Astrocyte (in vitro differentiated cells and primary cell): Measurements from ENCODE around the gene CIB2. TPM values are rescaled to one million over a fixed set of nuclear protein-coding genes. Genes with fewer than 3 reads are reported as not detected.
A peak's percentile ranks its signal among the peaks of the same experiment; 100 is the strongest.

Experiments
- DNase-seq: peaks from one replicate; pipeline ENCODE4 v3.0.0-alpha.2; 2010; ENCODE audit warnings: low read depth
- FAIRE-seq: peaks from 2 replicates; lab custom pipeline; 2011; peaks lifted over from hg19 to GRCh38; lab: Jason Lieb, UNC
- H2AFZ ChIP-seq: 2 replicates; pipeline ENCODE4 v1.6.0; 2012; ENCODE audit warnings: low read depth, low read length, inconsistent platforms
- H3K27ac ChIP-seq: 2 replicates; pipeline ENCODE4 v1.5.1; 2011; ENCODE audit warnings: low read depth, low read length, inconsistent platforms
- H3K27me3 ChIP-seq: 2 replicates; pipeline ENCODE4 v1.6.0; 2011; ENCODE audit warnings: low read length, inconsistent platforms; ENCODE audit not compliant: insufficient read depth
- H3K36me3 ChIP-seq: 2 replicates; pipeline ENCODE4 v1.5.1; 2011; ENCODE audit warnings: low read length, inconsistent platforms; ENCODE audit not compliant: insufficient read depth
- H3K4me1 ChIP-seq: 2 replicates; pipeline ENCODE4 v1.5.1; 2011; ENCODE audit warnings: low read length, inconsistent platforms; ENCODE audit not compliant: insufficient read depth
- H3K4me2 ChIP-seq: 2 replicates; pipeline ENCODE4 v1.6.0; 2012; ENCODE audit warnings: low read length, inconsistent platforms
- H3K4me3 ChIP-seq: 2 replicates; pipeline ENCODE4 v1.5.1; 2011; ENCODE audit warnings: low read depth, mild to moderate bottlenecking, low read length, inconsistent platforms; ENCODE audit not compliant: insufficient read depth
- H3K79me2 ChIP-seq: 2 replicates; pipeline ENCODE4 v1.6.0; 2012; ENCODE audit warnings: mild to moderate bottlenecking, low read length, inconsistent platforms; ENCODE audit not compliant: insufficient read depth
- H3K9ac ChIP-seq: 2 replicates; pipeline ENCODE4 v1.6.0; 2012; ENCODE audit warnings: mild to moderate bottlenecking, low read length, inconsistent platforms
- H3K9me3 ChIP-seq: 2 replicates; pipeline ENCODE4 v1.5.1; 2012; ENCODE audit warnings: low read depth, mild to moderate bottlenecking, low read length, inconsistent platforms; ENCODE audit not compliant: insufficient read depth
- H4K20me1 ChIP-seq: 2 replicates; pipeline ENCODE4 v1.6.0; 2012; ENCODE audit warnings: low read length, inconsistent platforms; ENCODE audit not compliant: insufficient read depth
- H3K27ac Mint-ChIP-seq: one replicate; pipeline ENCODE4 v1.8.0; 2021; ENCODE audit warnings: mild to moderate bottlenecking, mixed read lengths; ENCODE audit not compliant: unreplicated experiment
- H3K27me3 Mint-ChIP-seq: one replicate; pipeline ENCODE4 v1.8.0; 2021; ENCODE audit warnings: low read depth, mixed read lengths; ENCODE audit not compliant: unreplicated experiment
- H3K36me3 Mint-ChIP-seq: one replicate; pipeline ENCODE4 v1.8.0; 2021; ENCODE audit warnings: low read depth, mixed read lengths; ENCODE audit not compliant: unreplicated experiment
- H3K4me1 Mint-ChIP-seq: one replicate; pipeline ENCODE4 v1.8.0; 2021; ENCODE audit warnings: low read depth, mixed read lengths; ENCODE audit not compliant: unreplicated experiment
- H3K4me3 Mint-ChIP-seq: one replicate; pipeline ENCODE4 v1.8.0; 2021; ENCODE audit warnings: mild to moderate bottlenecking, moderate library complexity, mixed read lengths; ENCODE audit not compliant: unreplicated experiment
- H3K9me3 Mint-ChIP-seq: one replicate; pipeline ENCODE4 v1.8.0; 2021; ENCODE audit warnings: mild to moderate bottlenecking, mixed read lengths; ENCODE audit not compliant: unreplicated experiment
- EZH2 ChIP-seq: IDR thresholded peaks from 2 replicates; pipeline ENCODE4 v1.6.1; 2012; ENCODE audit warnings: mild to moderate bottlenecking, low read length, inconsistent platforms; ENCODE audit not compliant: insufficient read depth
- total RNA-seq: library from RNA; stranded (reverse); gene quantifications from 2 replicates; pipeline ENCODE4 v1.2.1, GENCODE V29; 2021
- TF ChIP-seq, protein P1 (sequence below): IDR thresholded peaks from 2 replicates; pipeline ENCODE4 v1.5.1; 2011; ENCODE audit warnings: low read depth, mild to moderate bottlenecking, inconsistent platforms, low read length, moderate library complexity; ENCODE audit not compliant: insufficient read depth

CIB2 gene
- total RNA-seq, 1 donor from 2014 or later, result 7.4 TPM

DNA sequence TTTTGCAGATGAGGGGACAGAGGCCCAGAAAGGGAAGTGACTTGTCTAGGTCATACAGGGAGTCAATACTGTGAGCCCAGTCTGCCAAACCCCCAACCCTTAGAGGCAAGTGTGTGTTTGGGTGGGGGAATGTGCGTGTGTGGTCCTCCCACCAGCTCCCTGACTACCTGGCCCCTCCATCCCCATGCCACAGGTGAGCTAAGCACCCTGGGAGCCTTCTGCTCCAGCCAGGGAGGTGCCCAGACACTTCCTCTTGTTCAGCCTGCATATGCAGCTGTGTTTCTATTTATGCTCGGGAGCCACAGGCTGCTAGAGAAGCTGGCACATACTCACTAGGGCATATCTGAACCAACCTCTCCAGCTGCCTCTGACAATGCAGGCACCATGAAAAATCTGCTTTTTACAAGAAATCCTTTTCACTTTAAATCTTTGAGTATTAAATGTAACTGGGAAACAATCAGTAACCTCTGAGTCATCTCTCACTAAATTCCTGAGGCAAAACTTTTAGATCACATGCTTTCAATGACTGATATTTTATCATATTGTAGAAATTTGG is 74.5 kb downstream of the CIB2 start:
- Histone ChIP-seq H3K4me3 (no peak overlapping the region), H3K27me3 (no peaks in the 10 kb centered on the region), H3K9me3 (no peaks in the 10 kb centered on the region), H3K27ac (peak overlapping the region; percentile 57), H4K20me1 (peaks cover 70% of the 10 kb centered on the region), H3K9ac (peak overlapping the region; percentile 4), H2AFZ (no peak overlapping the region), H3K4me2 (peak overlapping the region; percentile 60), H3K79me2 (peaks cover 80% of the 10 kb centered on the region), H3K4me1 (peaks cover 31% of the 10 kb centered on the region), H3K36me3 (peaks cover 7% of the 10 kb centered on the region)
- Mint-ChIP-seq H3K27ac (no peak overlapping the region), H3K36me3 (peaks cover 4% of the 10 kb centered on the region), H3K4me1 (peaks cover 24% of the 10 kb centered on the region), H3K4me3 (no peak overlapping the region), H3K9me3 (peaks cover 1% of the 10 kb centered on the region), H3K27me3 (no peaks in the 10 kb centered on the region)
- DNase-seq (peak; percentile 46), FAIRE-seq (no peak)
- TF ChIP-seq, protein P1, sequence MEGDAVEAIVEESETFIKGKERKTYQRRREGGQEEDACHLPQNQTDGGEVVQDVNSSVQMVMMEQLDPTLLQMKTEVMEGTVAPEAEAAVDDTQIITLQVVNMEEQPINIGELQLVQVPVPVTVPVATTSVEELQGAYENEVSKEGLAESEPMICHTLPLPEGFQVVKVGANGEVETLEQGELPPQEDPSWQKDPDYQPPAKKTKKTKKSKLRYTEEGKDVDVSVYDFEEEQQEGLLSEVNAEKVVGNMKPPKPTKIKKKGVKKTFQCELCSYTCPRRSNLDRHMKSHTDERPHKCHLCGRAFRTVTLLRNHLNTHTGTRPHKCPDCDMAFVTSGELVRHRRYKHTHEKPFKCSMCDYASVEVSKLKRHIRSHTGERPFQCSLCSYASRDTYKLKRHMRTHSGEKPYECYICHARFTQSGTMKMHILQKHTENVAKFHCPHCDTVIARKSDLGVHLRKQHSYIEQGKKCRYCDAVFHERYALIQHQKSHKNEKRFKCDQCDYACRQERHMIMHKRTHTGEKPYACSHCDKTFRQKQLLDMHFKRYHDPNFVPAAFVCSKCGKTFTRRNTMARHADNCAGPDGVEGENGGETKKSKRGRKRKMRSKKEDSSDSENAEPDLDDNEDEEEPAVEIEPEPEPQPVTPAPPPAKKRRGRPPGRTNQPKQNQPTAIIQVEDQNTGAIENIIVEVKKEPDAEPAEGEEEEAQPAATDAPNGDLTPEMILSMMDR, result no peak
- no peak for TF ChIP-seq EZH2

DNA sequence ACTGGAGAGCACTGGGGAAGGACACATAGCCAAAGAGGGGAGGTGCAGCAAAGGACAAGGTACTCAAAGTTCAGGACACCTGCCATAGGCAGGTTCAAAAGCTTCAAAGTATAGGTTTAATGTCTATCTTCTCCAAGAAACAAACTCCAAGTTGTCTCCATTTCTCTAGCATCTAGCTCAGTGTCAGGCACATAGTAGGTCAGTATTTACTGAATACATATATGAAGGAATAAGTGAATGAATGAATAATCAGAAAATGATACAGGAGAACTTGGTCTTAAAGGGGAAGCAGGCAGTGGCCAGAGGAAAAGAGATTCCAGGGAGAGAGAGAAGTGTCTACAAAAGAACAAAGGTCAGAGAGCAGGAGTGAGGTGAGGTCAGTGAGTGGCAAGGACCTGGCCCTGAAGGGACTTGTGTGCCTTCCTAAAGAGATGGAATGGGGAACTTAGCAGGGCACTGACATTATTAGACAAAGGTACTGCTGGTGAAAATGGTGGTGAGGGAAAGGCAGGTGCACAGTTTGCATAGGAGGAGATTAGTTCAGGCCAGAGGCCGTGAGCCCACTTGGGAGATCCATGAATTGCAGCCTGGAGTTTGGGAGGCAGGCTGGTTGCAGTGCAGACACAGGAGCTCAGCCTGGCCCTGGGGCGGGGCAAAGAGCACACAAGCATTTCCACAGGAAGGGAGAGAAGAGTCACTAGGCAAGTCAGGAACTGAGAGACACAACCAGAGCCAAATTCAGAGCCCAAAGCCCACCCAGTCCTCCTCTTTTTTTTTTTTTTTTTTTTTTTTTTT is 75.1 kb downstream of the CIB2 start:
- no peak overlapping the region for H3K4me3 ChIP-seq
- peak overlapping the region; percentile 60 for H3K4me2 ChIP-seq
- peak overlapping the region; percentile 57 for H3K27ac ChIP-seq
- H3K4me3 Mint-ChIP-seq, result peak overlapping the region; percentile 7
- peaks cover 84% of the 10 kb centered on the region for H3K79me2 ChIP-seq
- TF ChIP-seq EZH2, result no peak
- TF ChIP-seq, protein P1, result no peak
- no peak for FAIRE-seq
- peaks cover 31% of the 10 kb centered on the region for H3K4me1 ChIP-seq
- H4K20me1 ChIP-seq, result peaks cover 74% of the 10 kb centered on the region
- no peak overlapping the region for H3K27ac Mint-ChIP-seq
- no peaks in the 10 kb centered on the region for H3K27me3 Mint-ChIP-seq
- H3K36me3 ChIP-seq, result peaks cover 7% of the 10 kb centered on the region
- no peaks in the 10 kb centered on the region for H3K27me3 ChIP-seq
- peak overlapping the region; percentile 4 for H3K9ac ChIP-seq
- DNase-seq, result no peak
- peaks cover 25% of the 10 kb centered on the region for H3K4me1 Mint-ChIP-seq
- peaks cover 4% of the 10 kb centered on the region for H3K36me3 Mint-ChIP-seq
- H3K9me3 Mint-ChIP-seq, result peaks cover 1% of the 10 kb centered on the region
- no peak overlapping the region for H2AFZ ChIP-seq
- H3K9me3 ChIP-seq, result no peaks in the 10 kb centered on the region

DNA sequence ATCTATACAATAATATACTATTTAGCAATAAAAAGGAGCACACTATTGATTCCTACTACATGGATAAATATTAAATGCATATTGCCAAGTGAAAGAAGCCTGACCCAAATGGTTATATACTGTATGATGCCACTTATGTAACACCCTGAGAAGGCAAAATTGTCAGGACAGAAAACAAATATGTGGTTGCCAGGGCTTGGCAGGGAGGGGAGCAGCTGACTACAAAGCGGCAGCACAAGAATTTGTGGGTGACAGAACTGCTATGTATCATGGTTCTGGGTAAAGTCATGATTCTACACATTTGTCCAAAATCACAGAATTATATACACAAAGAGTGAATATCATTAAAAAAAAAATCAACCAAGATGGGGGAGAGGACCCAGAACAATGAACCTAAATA is 76.3 kb downstream of the CIB2 start:
- Mint-ChIP-seq H3K4me3 (no peak overlapping the region), H3K9me3 (peaks cover 1% of the 10 kb centered on the region), H3K4me1 (peaks cover 34% of the 10 kb centered on the region), H3K27me3 (no peaks in the 10 kb centered on the region), H3K36me3 (peaks cover 4% of the 10 kb centered on the region), H3K27ac (no peak overlapping the region)
- peaks cover 43% of the 10 kb centered on the region for H3K4me1 ChIP-seq
- H3K9ac ChIP-seq, result no peak overlapping the region
- no peaks in the 10 kb centered on the region for H3K9me3 ChIP-seq
- no peak overlapping the region for H3K4me3 ChIP-seq
- H3K27ac ChIP-seq, result no peak overlapping the region
- FAIRE-seq, result no peak
- DNase-seq, result no peak
- peaks cover 7% of the 10 kb centered on the region for H3K36me3 ChIP-seq
- H2AFZ ChIP-seq, result no peak overlapping the region
- peaks cover 79% of the 10 kb centered on the region for H4K20me1 ChIP-seq
- TF ChIP-seq, protein P1, result no peak
- TF ChIP-seq EZH2, result no peak
- peaks cover 75% of the 10 kb centered on the region for H3K79me2 ChIP-seq
- H3K4me2 ChIP-seq, result no peak overlapping the region
- no peaks in the 10 kb centered on the region for H3K27me3 ChIP-seq
